ENCODE data around the gene NT5DC1. TPM values are rescaled to one million over a fixed set of nuclear protein-coding genes. Genes with fewer than 3 reads are reported as not detected.

Gene NT5DC1
- total and polyA plus RNA-seq, 4 donors: 8.6 to 49.0 (median 22.1) TPM

GRCh38 chr6:116214681-116215080 lies 114.0 kb downstream of the NT5DC1 start:
- WGBS, 2 donors: 86 to 97% methylated on average over 1 of the region's 1 CpG
- no peak for TF ChIP-seq CTCF (IDR thresholded peaks at IDR 0.05; ENCODE audit: control extremely low read depth, extremely low read depth)
- no peaks in the 10 kb centered on the region for H3K9me3 ChIP-seq (ENCODE audit: control insufficient read depth in 4 of 4, insufficient read depth in 3 of 4, low read length in 3 of 4)
- H3K36me3 ChIP-seq (ENCODE audit: control insufficient read depth in 4 of 4, insufficient read depth in 4 of 4, low read length in 4 of 4): peaks cover 0 to 4% (median 1%) of the 10 kb centered on the region in 4 donors
- DNase-seq (no peak), ATAC-seq (ENCODE audit: insufficient read depth, low FRiP score) (no peak)
- no peak overlapping the region for H3K4me3 ChIP-seq
- no peak overlapping the region for H3K27ac ChIP-seq (ENCODE audit: low read depth in 1 of 2, low read length in 1 of 2)
- no peak overlapping the region for H3K9ac ChIP-seq (ENCODE audit: insufficient read depth in 1 of 2, low read length in 2 of 2)
- no peaks in the 10 kb centered on the region for H3K27me3 ChIP-seq (ENCODE audit: control insufficient read depth in 3 of 3, insufficient read depth in 3 of 3, low read length in 2 of 3)
- peaks cover 0 to 5% (median 0%) of the 10 kb centered on the region in 5 donors for H3K4me1 ChIP-seq (ENCODE audit: control insufficient read depth in 5 of 5, insufficient read depth in 5 of 5, low read length in 5 of 5)

- H3K4me3 ChIP-seq: no peak overlapping the region
- ATAC-seq (ENCODE audit: insufficient read depth, low FRiP score): no peak
- H3K36me3 ChIP-seq (ENCODE audit: control insufficient read depth in 4 of 4, insufficient read depth in 4 of 4, low read length in 4 of 4): peaks cover 0 to 4% (median 1%) of the 10 kb centered on the region in 4 donors
- H3K9ac ChIP-seq (ENCODE audit: insufficient read depth in 1 of 2, low read length in 2 of 2): no peak overlapping the region
- no peaks in the 10 kb centered on the region for H3K27me3 ChIP-seq (ENCODE audit: control insufficient read depth in 3 of 3, insufficient read depth in 3 of 3, low read length in 2 of 3)
- no peak for DNase-seq
- no peaks in the 10 kb centered on the region for H3K9me3 ChIP-seq (ENCODE audit: control insufficient read depth in 4 of 4, insufficient read depth in 3 of 4, low read length in 3 of 4)
- H3K4me1 ChIP-seq (ENCODE audit: control insufficient read depth in 5 of 5, insufficient read depth in 5 of 5, low read length in 5 of 5): peaks cover 0 to 5% (median 0%) of the 10 kb centered on the region in 5 donors
- peak overlapping the region in 1 of 2 donors; percentile 53 for H3K27ac ChIP-seq (ENCODE audit: low read depth in 1 of 2, low read length in 1 of 2)
- 89 to 95% methylated on average over 5 of the region's 5 CpGs for WGBS, 2 donors
- TF ChIP-seq CTCF (IDR thresholded peaks at IDR 0.05; ENCODE audit: control extremely low read depth, extremely low read depth): no peak
Measured at GRCh38 chr6:116215414-116215813, 114.8 kb downstream of the NT5DC1 start.

GRCh38 chr6:116217069-116217468 lies 116.4 kb downstream of the NT5DC1 start:
- Histone ChIP-seq H3K9ac (ENCODE audit: insufficient read depth in 1 of 2, low read length in 2 of 2) (no peak overlapping the region), H3K4me3 (no peak overlapping the region), H3K27ac (ENCODE audit: low read depth in 1 of 2, low read length in 1 of 2) (no peak overlapping the region), H3K36me3 (ENCODE audit: control insufficient read depth in 4 of 4, insufficient read depth in 4 of 4, low read length in 4 of 4) (peaks cover 0 to 7% (median 2%) of the 10 kb centered on the region in 4 donors), H3K9me3 (ENCODE audit: control insufficient read depth in 4 of 4, insufficient read depth in 3 of 4, low read length in 3 of 4) (no peaks in the 10 kb centered on the region), H3K27me3 (ENCODE audit: control insufficient read depth in 3 of 3, insufficient read depth in 3 of 3, low read length in 2 of 3) (no peaks in the 10 kb centered on the region), H3K4me1 (ENCODE audit: control insufficient read depth in 5 of 5, insufficient read depth in 5 of 5, low read length in 5 of 5) (peaks cover 0 to 2% (median 0%) of the 10 kb centered on the region in 5 donors)
- WGBS, 2 donors: 6 to 8% methylated on average over 1 of the region's 1 CpG
- DNase-seq (peak in 2 of 3 donors; percentile 64 to 74), ATAC-seq (ENCODE audit: insufficient read depth, low FRiP score) (no peak)
- TF ChIP-seq CTCF (IDR thresholded peaks at IDR 0.05; ENCODE audit: control extremely low read depth, extremely low read depth): peak; percentile 7

GRCh38 chr6:116218172-116218633 lies 117.5 kb downstream of the NT5DC1 start:
- no peaks in the 10 kb centered on the region for H3K27me3 ChIP-seq (ENCODE audit: control insufficient read depth in 3 of 3, insufficient read depth in 3 of 3, low read length in 2 of 3)
- H3K36me3 ChIP-seq (ENCODE audit: control insufficient read depth in 4 of 4, insufficient read depth in 4 of 4, low read length in 4 of 4): peaks cover 0 to 5% (median 1%) of the 10 kb centered on the region in 4 donors
- no peak for TF ChIP-seq CTCF (IDR thresholded peaks at IDR 0.05; ENCODE audit: control extremely low read depth, extremely low read depth)
- DNase-seq (peak in 1 of 3 donors; percentile 34), ATAC-seq (ENCODE audit: insufficient read depth, low FRiP score) (no peak)
- H3K9ac ChIP-seq (ENCODE audit: insufficient read depth in 1 of 2, low read length in 2 of 2): no peak overlapping the region
- H3K4me3 ChIP-seq: no peak overlapping the region
- 61 to 66% methylated on average over 3 of the region's 3 CpGs for WGBS, 2 donors
- no peaks in the 10 kb centered on the region for H3K9me3 ChIP-seq (ENCODE audit: control insufficient read depth in 4 of 4, insufficient read depth in 3 of 4, low read length in 3 of 4)
- peaks cover 0 to 2% (median 0%) of the 10 kb centered on the region in 5 donors for H3K4me1 ChIP-seq (ENCODE audit: control insufficient read depth in 5 of 5, insufficient read depth in 5 of 5, low read length in 5 of 5)
- H3K27ac ChIP-seq (ENCODE audit: low read depth in 1 of 2, low read length in 1 of 2): no peak overlapping the region

All from lung (tissue), 12 donors.